ENCODE data around the gene SNRK. TPM values are rescaled to one million over a fixed set of nuclear protein-coding genes. Genes with fewer than 3 reads are reported as not detected.
A peak's percentile ranks its signal among the peaks of the same experiment; 100 is the strongest.

SNRK gene
- total and polyA plus RNA-seq, 2 donors (not counting 3 experiments of a cell fraction or from before 2014, with no cell fraction given), result 43.3 to 99.9 TPM

DNA sequence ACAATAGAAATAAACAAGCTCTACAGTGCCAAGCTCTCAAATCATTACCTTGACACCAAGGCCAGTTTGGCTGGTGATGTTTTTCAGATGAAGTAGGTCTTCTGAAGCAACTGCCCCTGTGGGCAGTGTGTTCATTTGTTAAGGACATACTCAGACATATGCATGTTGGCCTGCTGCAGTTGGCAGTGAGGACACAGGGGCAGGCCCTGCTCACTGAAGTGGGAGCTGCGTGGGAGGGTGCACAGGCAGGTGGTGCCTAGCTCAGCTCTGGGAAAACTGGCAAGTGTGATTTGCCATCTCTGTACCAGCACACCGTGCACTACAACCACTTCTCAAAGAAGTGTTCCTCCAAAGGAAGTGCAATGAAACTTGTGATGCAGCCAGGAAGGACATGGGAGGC is 28.5 kb upstream of the SNRK start:
- H4K20me1 ChIP-seq (replicated peaks; ENCODE audit: control insufficient read depth, extremely low read depth, insufficient read depth, low read length), result no peaks in the 10 kb centered on the region
- H3K4me3 ChIP-seq (replicated peaks in 1 of 3; ENCODE audit: insufficient read depth in 1 of 3, low read depth in 1 of 3, low read length in 3 of 3), result no peak overlapping the region
- no peak for FAIRE-seq
- H3K4me2 ChIP-seq (ENCODE audit: insufficient read depth, low read length), result no peak overlapping the region
- dilution Hi-C loops (cut with MboI; ENCODE audit: extremely low pct_ligation_motif_present, low sequenced_read_pairs), result no loop called here
- ChIA-PET POLR2A (no interaction called here), CTCF (interaction anchor here (0.7 to 1.8 kb wide), 3 partner anchors 10 to 34 kb away, joined by 3 to 5 read pairs (median 3); no protein-coding TSS in a partner anchor)
- no peaks in the 10 kb centered on the region for H3K79me2 ChIP-seq (ENCODE audit: control insufficient read depth, insufficient read depth, low read length)
- no peak for TF ChIP-seq GATA2 (IDR thresholded peaks at IDR 0.05; ENCODE audit: insufficient read depth, insufficient read length, low read depth, low read length)
- no peak for TF ChIP-seq FOS (IDR thresholded peaks at IDR 0.05; ENCODE audit: borderline replicate concordance, insufficient read depth, low read length)
- no peak for TF ChIP-seq JUN (IDR thresholded peaks at IDR 0.05; ENCODE audit: borderline replicate concordance, insufficient read depth, insufficient read length, low read depth)
- TF ChIP-seq, protein P1, sequence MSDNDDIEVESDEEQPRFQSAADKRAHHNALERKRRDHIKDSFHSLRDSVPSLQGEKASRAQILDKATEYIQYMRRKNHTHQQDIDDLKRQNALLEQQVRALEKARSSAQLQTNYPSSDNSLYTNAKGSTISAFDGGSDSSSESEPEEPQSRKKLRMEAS (IDR thresholded peaks at IDR 0.05; ENCODE audit: insufficient read depth, insufficient read length), result no peak
- intact Hi-C loops (cut with micrococcal nuclease), result no loop called here
- H2AFZ ChIP-seq (ENCODE audit: low read depth, low read length), result peak overlapping the region; percentile 8
- no peaks in the 10 kb centered on the region for H3K36me3 ChIP-seq (ENCODE audit: control insufficient read depth in 2 of 2, extremely low read depth in 1 of 2, insufficient read depth in 2 of 2, low read length in 2 of 2)
- H3K27ac ChIP-seq (ENCODE audit: insufficient read depth, low read depth, low read length), result no peak overlapping the region
- BruUV-seq (replicated peaks), result no TSS peak
- H3K27me3 ChIP-seq (ENCODE audit: control insufficient read depth in 2 of 2, insufficient read depth in 2 of 2, low read length in 2 of 2), result no peaks in the 10 kb centered on the region
- no peak for DNase-seq (ENCODE audit: low read depth, low spot score)
- H3K9ac ChIP-seq (replicated peaks; ENCODE audit: extremely low read depth, insufficient read depth, low read length), result no peak overlapping the region
- H3K9me1 ChIP-seq (replicated peaks; ENCODE audit: control insufficient read depth, extremely low read depth, insufficient read depth, low read length), result no peaks in the 10 kb centered on the region
- H3K4me1 ChIP-seq (ENCODE audit: control insufficient read depth, extremely low read depth, insufficient read depth, low read length), result no peaks in the 10 kb centered on the region
- no peaks in the 10 kb centered on the region for H3K9me3 ChIP-seq (replicated peaks; ENCODE audit: control insufficient read depth, insufficient read depth, low read length)

GRCh38 chr3:43259626-43260025 is 26.7 kb upstream of the SNRK start:
- POLR2A ChIA-PET, result no interaction called here
- Histone ChIP-seq H4K20me1 (replicated peaks; ENCODE audit: control insufficient read depth, extremely low read depth, insufficient read depth, low read length) (no peaks in the 10 kb centered on the region), H3K27ac (ENCODE audit: insufficient read depth, low read depth, low read length) (no peak overlapping the region), H3K4me1 (ENCODE audit: control insufficient read depth, extremely low read depth, insufficient read depth, low read length) (no peaks in the 10 kb centered on the region), H3K9ac (replicated peaks; ENCODE audit: extremely low read depth, insufficient read depth, low read length) (no peak overlapping the region), H3K9me3 (replicated peaks; ENCODE audit: control insufficient read depth, insufficient read depth, low read length) (no peaks in the 10 kb centered on the region), H3K4me2 (ENCODE audit: insufficient read depth, low read length) (no peak overlapping the region), H3K27me3 (ENCODE audit: control insufficient read depth in 2 of 2, insufficient read depth in 2 of 2, low read length in 2 of 2) (no peaks in the 10 kb centered on the region), H2AFZ (ENCODE audit: low read depth, low read length) (no peak overlapping the region), H3K9me1 (replicated peaks; ENCODE audit: control insufficient read depth, extremely low read depth, insufficient read depth, low read length) (no peaks in the 10 kb centered on the region), H3K79me2 (ENCODE audit: control insufficient read depth, insufficient read depth, low read length) (no peaks in the 10 kb centered on the region), H3K4me3 (replicated peaks in 1 of 3; ENCODE audit: insufficient read depth in 1 of 3, low read depth in 1 of 3, low read length in 3 of 3) (no peak overlapping the region), H3K36me3 (ENCODE audit: control insufficient read depth in 2 of 2, extremely low read depth in 1 of 2, insufficient read depth in 2 of 2, low read length in 2 of 2) (no peaks in the 10 kb centered on the region)
- FAIRE-seq, result no peak
- dilution Hi-C loops (cut with MboI; ENCODE audit: extremely low pct_ligation_motif_present, low sequenced_read_pairs), result no loop called here
- DNase-seq (ENCODE audit: low read depth, low spot score), result no peak
- CTCF ChIA-PET, result no interaction called here
- BruUV-seq (replicated peaks), result no TSS peak
- TF ChIP-seq GATA2 (IDR thresholded peaks at IDR 0.05; ENCODE audit: insufficient read depth, insufficient read length, low read depth, low read length), result no peak
- intact Hi-C loops (cut with micrococcal nuclease), result loop anchor here (1.0 kb wide), 1 partner anchor 36 kb away; no protein-coding TSS in a partner anchor

Data from endothelial cell of umbilical vein (primary cell).